GM10266 (cell line): ENCODE results near the gene CD27.

ENCODE experiments used
- DNase-seq: peaks from one replicate; pipeline ENCODE4 v3.0.0; 2012; ENCODE audit errors: extremely low spot score
- TF ChIP-seq, protein P1 (sequence below): IDR thresholded peaks from 2 replicates; pipeline ENCODE4 v1.5.1; 2012; ENCODE audit warnings: mild to moderate bottlenecking, low read depth; ENCODE audit not compliant: control insufficient read depth, insufficient read depth; ENCODE audit errors: missing control alignments

Gene CD27

DNA sequence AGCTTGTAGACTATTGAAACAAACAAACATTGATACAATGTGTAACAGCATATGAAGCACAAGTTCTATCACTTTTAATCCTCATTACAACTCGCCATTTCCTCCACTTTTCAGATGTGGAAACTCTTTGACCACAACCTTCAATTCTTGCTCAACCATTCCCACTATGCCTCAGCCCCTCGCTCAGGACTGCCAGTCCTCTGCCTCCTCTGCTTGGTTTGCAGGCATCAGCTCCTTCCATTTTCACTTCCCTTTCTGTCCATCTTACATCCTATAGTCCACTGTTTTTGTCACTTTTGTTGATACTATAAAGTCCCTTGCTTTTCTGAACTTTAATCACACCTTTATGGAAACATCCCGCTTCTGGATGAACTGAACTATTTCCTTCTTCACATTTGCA lies 28.2 kb upstream of the CD27 start:
- no peak for DNase-seq
- TF ChIP-seq, protein P1, sequence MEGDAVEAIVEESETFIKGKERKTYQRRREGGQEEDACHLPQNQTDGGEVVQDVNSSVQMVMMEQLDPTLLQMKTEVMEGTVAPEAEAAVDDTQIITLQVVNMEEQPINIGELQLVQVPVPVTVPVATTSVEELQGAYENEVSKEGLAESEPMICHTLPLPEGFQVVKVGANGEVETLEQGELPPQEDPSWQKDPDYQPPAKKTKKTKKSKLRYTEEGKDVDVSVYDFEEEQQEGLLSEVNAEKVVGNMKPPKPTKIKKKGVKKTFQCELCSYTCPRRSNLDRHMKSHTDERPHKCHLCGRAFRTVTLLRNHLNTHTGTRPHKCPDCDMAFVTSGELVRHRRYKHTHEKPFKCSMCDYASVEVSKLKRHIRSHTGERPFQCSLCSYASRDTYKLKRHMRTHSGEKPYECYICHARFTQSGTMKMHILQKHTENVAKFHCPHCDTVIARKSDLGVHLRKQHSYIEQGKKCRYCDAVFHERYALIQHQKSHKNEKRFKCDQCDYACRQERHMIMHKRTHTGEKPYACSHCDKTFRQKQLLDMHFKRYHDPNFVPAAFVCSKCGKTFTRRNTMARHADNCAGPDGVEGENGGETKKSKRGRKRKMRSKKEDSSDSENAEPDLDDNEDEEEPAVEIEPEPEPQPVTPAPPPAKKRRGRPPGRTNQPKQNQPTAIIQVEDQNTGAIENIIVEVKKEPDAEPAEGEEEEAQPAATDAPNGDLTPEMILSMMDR: no peak

DNA sequence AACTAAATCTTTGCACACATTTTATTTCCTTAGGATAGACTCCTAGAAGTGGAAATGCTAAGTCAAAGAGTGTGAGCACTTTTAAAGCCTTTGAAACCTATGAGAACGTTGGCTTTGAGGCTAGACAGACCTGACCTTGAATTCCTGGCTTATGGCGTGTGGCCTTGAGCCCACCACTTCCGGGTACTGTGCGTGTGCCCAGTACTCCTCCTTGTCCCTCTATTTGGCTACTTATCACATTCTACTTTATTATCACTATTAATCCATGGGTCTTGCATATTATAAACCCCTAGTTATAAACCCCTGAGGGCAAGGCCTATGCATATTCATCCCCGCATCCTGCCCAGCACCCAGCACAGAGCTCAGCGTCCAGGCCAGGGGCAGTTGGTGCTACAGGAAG lies 26.0 kb upstream of the CD27 start:
- TF ChIP-seq, protein P1: no peak

DNA sequence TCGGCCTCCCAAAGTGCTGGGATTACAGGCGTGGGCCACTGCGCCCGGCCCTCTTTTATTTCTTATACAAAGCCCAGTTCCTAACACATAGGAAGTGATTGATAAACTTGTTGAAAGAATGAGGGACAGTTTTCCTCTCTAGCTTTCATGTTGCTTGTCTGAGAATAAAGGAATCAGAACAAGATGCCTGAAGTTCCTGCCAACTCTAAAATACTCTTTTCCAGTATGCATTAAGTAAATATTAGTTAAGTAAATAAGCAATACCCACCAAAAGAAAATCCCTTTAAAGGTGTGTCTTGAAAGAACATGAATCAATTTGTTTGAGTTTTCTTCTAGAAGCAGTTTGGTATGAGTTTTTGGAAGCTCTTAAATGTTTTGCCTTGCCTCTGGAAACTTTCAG lies 24.4 kb upstream of the CD27 start:
- TF ChIP-seq, protein P1: no peak
- no peak for DNase-seq

More for the DNA sequence above, 26.0 kb upstream of the CD27 start:
- no peak for DNase-seq

DNA sequence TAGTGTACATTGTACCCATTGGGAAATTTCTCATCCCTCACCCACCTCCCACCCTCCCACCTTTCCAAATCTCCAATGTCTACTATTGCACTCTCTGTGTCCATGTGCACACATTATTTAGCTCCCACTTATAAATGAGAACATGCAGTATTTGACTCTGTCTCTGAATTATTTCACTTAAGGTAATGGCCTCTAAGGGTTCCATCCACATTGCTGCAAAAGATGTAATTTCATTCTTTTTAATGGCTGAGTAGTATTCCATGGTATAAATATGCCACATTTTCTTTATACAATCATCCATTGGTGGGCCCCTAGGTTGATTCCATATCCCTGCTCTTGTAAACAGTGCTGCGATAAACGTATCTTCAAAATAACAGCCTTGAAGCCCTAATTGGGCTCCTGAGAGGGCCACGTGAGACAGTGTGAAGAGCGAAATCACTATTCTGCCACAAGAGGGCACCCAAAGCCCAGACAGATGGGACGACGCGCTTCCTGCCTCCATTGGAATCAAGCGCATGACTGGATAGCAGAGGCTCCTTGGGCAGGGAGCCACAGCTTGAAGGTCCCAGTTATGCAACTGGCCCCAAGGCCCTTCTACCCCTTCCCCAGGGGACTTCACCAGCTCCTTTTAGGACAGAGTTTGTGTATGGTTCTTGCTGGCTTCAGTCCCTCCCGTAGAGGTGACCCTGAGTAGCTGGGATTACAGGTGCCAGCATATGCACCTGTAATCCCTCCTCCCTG lies 21.3 kb upstream of the CD27 start:
- peak; percentile 78 for DNase-seq

DNA sequence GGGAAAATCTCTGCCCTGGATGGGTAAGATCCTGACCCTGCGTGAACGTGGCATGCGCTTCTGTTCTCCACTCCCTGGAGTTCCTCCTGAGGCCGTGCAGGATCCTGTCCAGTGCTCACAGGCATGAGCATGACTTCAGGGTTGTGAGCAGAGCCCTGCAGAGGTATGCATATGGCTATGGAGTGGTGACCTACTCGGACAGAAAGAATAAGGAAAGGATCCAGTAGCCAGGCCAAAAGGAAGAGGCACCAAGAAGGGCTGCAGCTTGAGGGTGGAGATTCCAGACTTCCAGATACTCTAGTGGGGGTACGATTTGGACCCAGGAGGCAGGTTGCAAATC lies 20.8 kb upstream of the CD27 start:
- DNase-seq: no peak
- TF ChIP-seq, protein P1: no peak

More for the DNA sequence above, 21.3 kb upstream of the CD27 start:
- TF ChIP-seq, protein P1: peak; percentile 91

DNA sequence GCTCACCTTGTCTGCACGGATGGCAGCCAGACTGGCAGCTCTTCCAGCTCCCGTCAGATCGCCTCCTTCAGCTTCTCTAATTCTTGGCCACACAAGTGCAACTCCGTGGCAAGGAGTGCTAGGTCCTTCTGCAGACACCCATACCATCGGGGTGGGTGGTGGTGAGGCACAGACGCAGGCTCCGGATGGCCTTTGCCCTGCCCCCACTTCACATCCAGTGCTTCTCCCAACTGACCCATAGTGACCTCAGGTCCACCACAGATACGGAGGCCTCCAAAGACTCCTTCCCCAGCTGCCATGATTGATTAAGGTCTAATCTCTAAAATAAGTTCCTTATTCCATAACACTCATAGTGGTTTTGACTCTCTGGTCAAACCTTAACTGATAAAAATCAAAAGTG lies 19.9 kb upstream of the CD27 start:
- TF ChIP-seq, protein P1: no peak
- no peak for DNase-seq

DNA sequence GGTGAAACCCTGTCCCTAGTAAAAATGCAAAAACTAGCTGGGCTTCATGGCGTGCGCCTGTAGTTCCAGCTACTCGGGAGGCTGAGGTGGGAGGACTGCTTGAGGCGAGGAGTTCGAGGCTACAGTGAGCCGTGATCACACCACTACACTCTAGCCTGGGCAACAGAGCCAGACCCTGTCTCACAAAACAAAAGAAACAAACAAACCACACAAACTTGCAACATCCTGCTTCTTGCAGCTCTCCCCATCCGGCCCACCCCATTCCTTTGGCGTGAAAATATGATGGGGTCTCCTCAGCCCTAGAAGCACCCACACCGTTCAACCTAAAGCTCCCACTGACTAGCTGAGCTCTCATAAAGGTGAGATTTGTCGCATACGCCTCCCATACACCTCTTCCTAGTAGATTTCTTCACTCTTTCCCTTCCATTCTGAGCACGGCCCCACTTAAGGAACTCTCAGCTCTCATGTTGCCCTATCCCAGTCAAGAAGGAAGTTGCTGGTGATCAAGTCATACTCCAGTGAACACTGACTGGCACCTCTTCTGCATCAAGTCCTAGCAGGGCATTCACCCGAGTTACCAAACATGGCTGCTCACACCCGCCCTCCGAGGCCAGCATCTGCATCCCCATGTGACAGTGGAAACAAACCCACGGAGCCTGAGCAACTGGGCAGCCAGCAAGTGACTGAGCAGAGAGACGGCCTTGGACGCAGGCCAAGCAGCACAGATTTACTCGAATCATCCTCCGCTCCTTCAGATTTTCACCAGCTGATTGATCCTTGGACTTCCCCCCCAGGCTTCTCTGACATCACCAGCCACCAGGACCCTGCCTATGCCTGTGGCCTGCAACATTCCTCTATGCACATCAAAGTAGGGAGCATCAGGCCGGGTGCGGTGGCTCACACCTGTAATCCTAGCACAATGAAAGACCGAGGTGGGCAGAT lies 18.9 kb upstream of the CD27 start:
- TF ChIP-seq, protein P1: no peak
- DNase-seq: peak; percentile 34
